ENCODE data around the gene BPHL.

DNA sequence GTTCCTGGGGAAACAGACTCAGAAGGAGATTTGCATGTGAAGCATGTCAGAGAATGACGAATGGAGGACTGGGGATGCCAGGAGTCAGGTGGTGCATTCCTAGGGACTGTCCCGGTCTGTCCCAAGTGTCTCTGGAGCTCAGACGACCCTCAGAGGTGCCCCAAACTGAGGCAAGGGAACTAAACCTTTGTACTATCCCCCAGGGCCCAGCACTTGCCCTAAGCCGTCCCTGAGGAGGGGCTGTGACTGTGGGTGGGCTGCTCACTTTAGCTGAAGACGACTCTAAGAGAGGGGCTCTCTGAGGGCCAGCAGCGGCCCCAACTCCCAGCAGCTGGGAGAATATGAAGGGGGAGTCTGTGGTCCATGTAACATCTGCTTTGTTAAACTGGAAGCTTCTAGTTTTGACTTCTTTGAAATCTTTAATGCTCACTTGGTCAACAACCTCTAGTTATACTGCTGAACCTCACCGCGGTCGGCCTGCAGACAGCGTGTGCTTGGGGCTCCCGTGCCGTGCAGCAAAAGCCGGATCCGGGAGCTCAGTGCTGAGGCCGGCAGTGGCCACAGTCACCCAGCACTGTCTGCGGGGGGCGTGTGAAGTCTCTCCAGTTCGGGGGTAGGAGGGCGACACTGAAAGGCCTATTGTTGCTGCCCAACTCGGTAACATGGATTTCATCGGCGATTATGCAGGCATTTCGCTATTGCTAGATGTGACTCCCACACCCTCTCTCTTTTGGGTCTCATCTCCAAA lies 74.8 kb downstream of the BPHL start:
- TF ChIP-seq, protein P1, sequence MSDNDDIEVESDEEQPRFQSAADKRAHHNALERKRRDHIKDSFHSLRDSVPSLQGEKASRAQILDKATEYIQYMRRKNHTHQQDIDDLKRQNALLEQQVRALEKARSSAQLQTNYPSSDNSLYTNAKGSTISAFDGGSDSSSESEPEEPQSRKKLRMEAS (IDR thresholded peaks at IDR 0.05; ENCODE audit: low read depth): no peak
- TF ChIP-seq, protein P2, sequence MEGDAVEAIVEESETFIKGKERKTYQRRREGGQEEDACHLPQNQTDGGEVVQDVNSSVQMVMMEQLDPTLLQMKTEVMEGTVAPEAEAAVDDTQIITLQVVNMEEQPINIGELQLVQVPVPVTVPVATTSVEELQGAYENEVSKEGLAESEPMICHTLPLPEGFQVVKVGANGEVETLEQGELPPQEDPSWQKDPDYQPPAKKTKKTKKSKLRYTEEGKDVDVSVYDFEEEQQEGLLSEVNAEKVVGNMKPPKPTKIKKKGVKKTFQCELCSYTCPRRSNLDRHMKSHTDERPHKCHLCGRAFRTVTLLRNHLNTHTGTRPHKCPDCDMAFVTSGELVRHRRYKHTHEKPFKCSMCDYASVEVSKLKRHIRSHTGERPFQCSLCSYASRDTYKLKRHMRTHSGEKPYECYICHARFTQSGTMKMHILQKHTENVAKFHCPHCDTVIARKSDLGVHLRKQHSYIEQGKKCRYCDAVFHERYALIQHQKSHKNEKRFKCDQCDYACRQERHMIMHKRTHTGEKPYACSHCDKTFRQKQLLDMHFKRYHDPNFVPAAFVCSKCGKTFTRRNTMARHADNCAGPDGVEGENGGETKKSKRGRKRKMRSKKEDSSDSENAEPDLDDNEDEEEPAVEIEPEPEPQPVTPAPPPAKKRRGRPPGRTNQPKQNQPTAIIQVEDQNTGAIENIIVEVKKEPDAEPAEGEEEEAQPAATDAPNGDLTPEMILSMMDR (IDR thresholded peaks at IDR 0.05): no peak
- TF ChIP-seq MEF2A (IDR thresholded peaks at IDR 0.05; ENCODE audit: borderline replicate concordance, low read depth) (no peak), EZH2phosphoT487 (IDR thresholded peaks at IDR 0.05; ENCODE audit: borderline replicate concordance, low read depth) (no peak), SMC3 (IDR thresholded peaks at IDR 0.05; ENCODE audit: low read depth, low read length) (no peak), ELF1 (IDR thresholded peaks at IDR 0.05) (no peak), JUND (IDR thresholded peaks at IDR 0.05) (no peak), RAD21 (IDR thresholded peaks at IDR 0.05; ENCODE audit: low read length) (no peak)
- TF ChIP-seq, protein P3, sequence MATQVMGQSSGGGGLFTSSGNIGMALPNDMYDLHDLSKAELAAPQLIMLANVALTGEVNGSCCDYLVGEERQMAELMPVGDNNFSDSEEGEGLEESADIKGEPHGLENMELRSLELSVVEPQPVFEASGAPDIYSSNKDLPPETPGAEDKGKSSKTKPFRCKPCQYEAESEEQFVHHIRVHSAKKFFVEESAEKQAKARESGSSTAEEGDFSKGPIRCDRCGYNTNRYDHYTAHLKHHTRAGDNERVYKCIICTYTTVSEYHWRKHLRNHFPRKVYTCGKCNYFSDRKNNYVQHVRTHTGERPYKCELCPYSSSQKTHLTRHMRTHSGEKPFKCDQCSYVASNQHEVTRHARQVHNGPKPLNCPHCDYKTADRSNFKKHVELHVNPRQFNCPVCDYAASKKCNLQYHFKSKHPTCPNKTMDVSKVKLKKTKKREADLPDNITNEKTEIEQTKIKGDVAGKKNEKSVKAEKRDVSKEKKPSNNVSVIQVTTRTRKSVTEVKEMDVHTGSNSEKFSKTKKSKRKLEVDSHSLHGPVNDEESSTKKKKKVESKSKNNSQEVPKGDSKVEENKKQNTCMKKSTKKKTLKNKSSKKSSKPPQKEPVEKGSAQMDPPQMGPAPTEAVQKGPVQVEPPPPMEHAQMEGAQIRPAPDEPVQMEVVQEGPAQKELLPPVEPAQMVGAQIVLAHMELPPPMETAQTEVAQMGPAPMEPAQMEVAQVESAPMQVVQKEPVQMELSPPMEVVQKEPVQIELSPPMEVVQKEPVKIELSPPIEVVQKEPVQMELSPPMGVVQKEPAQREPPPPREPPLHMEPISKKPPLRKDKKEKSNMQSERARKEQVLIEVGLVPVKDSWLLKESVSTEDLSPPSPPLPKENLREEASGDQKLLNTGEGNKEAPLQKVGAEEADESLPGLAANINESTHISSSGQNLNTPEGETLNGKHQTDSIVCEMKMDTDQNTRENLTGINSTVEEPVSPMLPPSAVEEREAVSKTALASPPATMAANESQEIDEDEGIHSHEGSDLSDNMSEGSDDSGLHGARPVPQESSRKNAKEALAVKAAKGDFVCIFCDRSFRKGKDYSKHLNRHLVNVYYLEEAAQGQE (IDR thresholded peaks at IDR 0.05; ENCODE audit: low read depth, low read length): no peak

Data from SK-N-SH (cell line).